Gastroesophageal sphincter (tissue), 3 donors: ENCODE data around the gene ACOX1.

Experiments
- CTCF ChIP-seq, 4 experiments: fragments of 200-600 bp in 2 of 4; fragments of 450-650 bp in 2 of 4; sonication (generic) in 1 of 4; IDR thresholded peaks; one replicate each; pipeline ENCODE4 v1.5.1; 2017 to 2019; ENCODE audit warnings: antibody characterized with exemption in 4 of 4, mild to moderate bottlenecking in 2 of 4, moderate library complexity in 2 of 4
- POLR2A ChIP-seq, 2 donors: fragments of 450-650 bp; IDR thresholded peaks; one replicate each; pipeline ENCODE4 v1.6.1; 2017; ENCODE audit warnings: antibody characterized with exemption in 2 of 2, mild to moderate bottlenecking in 2 of 2, moderate library complexity in 1 of 2
- POLR2AphosphoS5 ChIP-seq: sonication (generic); formaldehyde crosslinking; IDR thresholded peaks from one replicate; pipeline ENCODE4 v1.6.1; 2017; ENCODE audit warnings: antibody characterized with exemption

DNA sequence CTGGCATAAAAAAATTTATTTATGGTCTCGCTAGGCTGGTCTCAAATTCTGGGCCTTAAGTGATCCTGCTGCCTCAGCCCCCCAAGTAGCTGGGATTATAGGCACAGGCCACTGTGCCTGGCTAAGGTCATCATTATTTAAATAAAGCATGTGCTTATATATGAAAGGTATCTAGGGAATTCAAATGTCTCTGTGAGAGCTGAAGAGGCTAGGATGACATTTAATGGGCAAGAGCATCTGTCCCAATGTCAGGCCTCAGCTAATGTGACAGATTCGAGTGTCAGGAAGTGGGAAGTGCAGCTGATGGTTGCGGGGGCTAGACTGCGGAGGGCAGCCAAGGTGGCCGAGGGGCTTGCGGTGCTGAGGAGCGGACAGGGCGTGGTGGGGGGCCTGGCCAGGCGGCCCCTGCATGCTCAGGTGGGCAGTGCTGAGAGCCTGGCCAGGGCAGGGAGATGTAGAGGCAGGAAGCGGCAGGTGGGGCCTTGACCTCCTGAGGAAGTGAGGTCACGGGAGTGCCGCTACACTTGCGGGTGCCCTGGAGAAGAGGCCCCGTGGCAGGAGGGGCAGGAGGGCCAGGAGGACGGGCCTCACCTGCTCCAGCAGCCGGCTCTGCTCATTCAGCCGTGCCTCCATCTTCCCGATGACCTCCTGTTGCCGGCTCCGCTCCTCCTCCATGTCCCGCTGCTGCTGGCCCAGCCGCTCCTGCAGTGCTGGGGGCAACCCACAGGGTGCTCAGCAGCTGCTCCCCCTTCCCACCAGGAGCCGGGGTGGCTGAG, 61.6 kb downstream of the ACOX1 start:
- no peak for TF ChIP-seq CTCF (IDR thresholded peaks at IDR 0.05)
- no peak for TF ChIP-seq POLR2A (IDR thresholded peaks at IDR 0.05)
- no peak for TF ChIP-seq POLR2AphosphoS5
